AG04450 (cell line): ENCODE measurements around the gene MRTFA. TPM values are rescaled to one million over a fixed set of nuclear protein-coding genes. Genes with fewer than 3 reads are reported as not detected.
A peak's percentile ranks its signal among the peaks of the same experiment; 100 is the strongest.

ENCODE experiments used
- CTCF ChIA-PET: fragments of 300-600, 350-600 bp; formaldehyde crosslinking; extraction: SDS; loops from one replicate; lab custom pipeline; 2022; ENCODE audit warnings: antibody characterized with exemption, inconsistent platforms; lab: Charles Lee
- POLR2A ChIA-PET: fragments of 350-600 bp; formaldehyde crosslinking; extraction: SDS; loops from one replicate; lab custom pipeline; 2021; ENCODE audit warnings: antibody characterized with exemption, inconsistent platforms; lab: Yijun Ruan, JAX
- DNase-seq: peaks from one replicate; pipeline ENCODE4 v3.0.0-alpha.2; 2011; ENCODE audit warnings: low read depth, low spot score
- H3K27ac ChIP-seq: one replicate; pipeline ENCODE4 v1.5.1; 2012; ENCODE audit warnings: low read depth, low read length, control low read depth
- H3K27me3 ChIP-seq: one replicate; pipeline ENCODE4 v1.6.0; 2012; ENCODE audit warnings: low read length; ENCODE audit not compliant: control insufficient read depth, insufficient read depth
- H3K4me3 ChIP-seq: 2 replicates; pipeline ENCODE4 v1.5.1; 2011; ENCODE audit warnings: mild to moderate bottlenecking, low read depth, low read length, control low read depth
- H3K9me3 ChIP-seq: 2 replicates; pipeline ENCODE4 v1.5.1; 2012; ENCODE audit warnings: low read length; ENCODE audit not compliant: control insufficient read depth, insufficient read depth
- CTCF ChIP-seq: IDR thresholded peaks from 2 replicates; pipeline ENCODE4 v1.5.1; 2011; ENCODE audit warnings: low read depth, low read length, control low read depth, inconsistent platforms
- polyA plus RNA-seq: library from polyadenylated mRNA; depleted of rRNA; stranded (reverse); fragments of >200 nt; gene quantifications from 2 replicates; pipeline ENCODE4 v1.2.3, GENCODE V29; 2011

Gene MRTFA
- polyA plus RNA-seq, 1 experiment: 6.8 TPM

GRCh38 chr22:40529821-40530220 is 106.7 kb downstream of the MRTFA start:
- H3K4me3 ChIP-seq: no peak overlapping the region
- no peak overlapping the region for H3K27ac ChIP-seq
- no peak for TF ChIP-seq CTCF
- DNase-seq: no peak
- ChIA-PET CTCF (interaction anchor here (1.8 kb wide), 1 partner anchor 369 kb away, joined by 5 read pairs; no protein-coding TSS in a partner anchor), POLR2A (interaction anchor here (1.2 kb wide), 1 partner anchor 17 kb away, joined by 3 read pairs; no protein-coding TSS in a partner anchor)
- H3K27me3 ChIP-seq: no peaks in the 10 kb centered on the region
- no peaks in the 10 kb centered on the region for H3K9me3 ChIP-seq

GRCh38 chr22:40526960-40527359 is 109.6 kb downstream of the MRTFA start:
- CTCF ChIA-PET: interaction anchor here (0.7 to 3.7 kb wide), 3 partner anchors 22 to 119 kb away, joined by 3 to 26 read pairs (median 3); no protein-coding TSS in a partner anchor
- H3K27me3 ChIP-seq: no peaks in the 10 kb centered on the region
- DNase-seq: no peak
- H3K27ac ChIP-seq: no peak overlapping the region
- no peak for TF ChIP-seq CTCF
- POLR2A ChIA-PET: no interaction called here
- no peak overlapping the region for H3K4me3 ChIP-seq
- no peaks in the 10 kb centered on the region for H3K9me3 ChIP-seq

GRCh38 chr22:40525250-40525884 is 111.2 kb downstream of the MRTFA start:
- Histone ChIP-seq H3K27ac (no peak overlapping the region), H3K9me3 (peaks cover 2% of the 10 kb centered on the region), H3K27me3 (no peaks in the 10 kb centered on the region), H3K4me3 (no peak overlapping the region)
- DNase-seq: no peak
- peak; percentile 73 for TF ChIP-seq CTCF
- CTCF ChIA-PET: interaction anchor here (0.9 to 3.7 kb wide), 16 partner anchors 8 to 273 kb away, joined by 3 to 36 read pairs (median 6); no protein-coding TSS in a partner anchor
- POLR2A ChIA-PET: interaction anchor here (1.6 kb wide), 1 partner anchor 112 kb away, joined by 4 read pairs; the partner anchor contains the start of gene MRTFA

- peak; percentile 43 for TF ChIP-seq CTCF
- Histone ChIP-seq H3K9me3 (peaks cover 4% of the 10 kb centered on the region), H3K27me3 (no peaks in the 10 kb centered on the region), H3K27ac (no peak overlapping the region), H3K4me3 (no peak overlapping the region)
- no peak for DNase-seq
- POLR2A ChIA-PET: interaction anchor here (0.5 to 1.6 kb wide), 2 partner anchors 112 to 187 kb away, joined by 3 to 4 read pairs; partner anchors contain the start of gene MRTFA
- CTCF ChIA-PET: interaction anchor here (0.6 to 3.7 kb wide), 19 partner anchors 8 to 374 kb away, joined by 3 to 36 read pairs (median 6); no protein-coding TSS in a partner anchor
These were observed 111.9 kb downstream of the MRTFA start for GRCh38 chr22:40524392-40525249.
